Measurements from ENCODE around the gene FREY1. TPM values are rescaled to one million over a fixed set of nuclear protein-coding genes. Genes with fewer than 3 reads are reported as not detected.

The FREY1 gene
- total RNA-seq, 3 donors from 2014 or later: 0.81 to 2.2 (median 1.5) TPM

- ATAC-seq: no peak
- intact Hi-C loops (cut with DNase I, micrococcal nuclease): no loop called here
- H3K36me3 ChIP-seq (ENCODE audit: low read depth): no peaks in the 10 kb centered on the region
- DNase-seq: no peak
- H3K4me3 ChIP-seq: no peak overlapping the region
- H3K4me1 ChIP-seq (ENCODE audit: low read depth): peaks cover 21% of the 10 kb centered on the region
- TF ChIP-seq CTCF (IDR thresholded peaks at IDR 0.05): no peak
- H3K9me3 ChIP-seq: no peaks in the 10 kb centered on the region
These were observed 17.9 kb upstream of the FREY1 start for GRCh38 chr11:45924927-45925326.

- DNase-seq: peak in 1 of 3 donors; percentile 49
- no peak for TF ChIP-seq CTCF (IDR thresholded peaks at IDR 0.05)
- H3K36me3 ChIP-seq (ENCODE audit: low read depth): no peaks in the 10 kb centered on the region
- no peak for ATAC-seq
- no peak overlapping the region for H3K4me3 ChIP-seq
- H3K9me3 ChIP-seq: no peaks in the 10 kb centered on the region
- peaks cover 17% of the 10 kb centered on the region for H3K4me1 ChIP-seq (ENCODE audit: low read depth)
- intact Hi-C loops (cut with DNase I, micrococcal nuclease): no loop called here
These were observed 17.2 kb upstream of the FREY1 start for GRCh38 chr11:45924036-45924915.

GRCh38 chr11:45922425-45923082 lies 15.5 kb upstream of the FREY1 start, which contains the start of gene LARGE2:
Gene LARGE2, plus strand, starts transcription at chr11:45922656. Its CDS starts 227 bp downstream, at chr11:45922883.
- DNase-seq (peak; percentile 39 to 74 (median 65)), ATAC-seq (peak; percentile 49)
- H3K4me3 ChIP-seq: no peak within 1 kb of the TSS
- no peaks in the 10 kb centered on the region for H3K36me3 ChIP-seq (ENCODE audit: low read depth)
- TF ChIP-seq CTCF (IDR thresholded peaks at IDR 0.05): no peak
- H3K9me3 ChIP-seq: no peaks in the 10 kb centered on the region
- H3K4me1 ChIP-seq (ENCODE audit: low read depth): peaks cover 17% of the 10 kb centered on the region
- intact Hi-C loops (cut with DNase I, micrococcal nuclease): no loop called here

- DNase-seq (peak; percentile 39 to 82 (median 67)), ATAC-seq (peak; percentile 38)
- no peak for TF ChIP-seq CTCF (IDR thresholded peaks at IDR 0.05)
- H3K4me1 ChIP-seq (ENCODE audit: low read depth): peaks cover 21% of the 10 kb centered on the region
- H3K4me3 ChIP-seq: no peak overlapping the region
- intact Hi-C loops (cut with DNase I, micrococcal nuclease): no loop called here
- no peaks in the 10 kb centered on the region for H3K36me3 ChIP-seq (ENCODE audit: low read depth)
- no peaks in the 10 kb centered on the region for H3K9me3 ChIP-seq
These were observed 14.7 kb upstream of the FREY1 start for GRCh38 chr11:45921561-45922424.

Measured in mucosa of descending colon (tissue), 3 donors.